Chondrocyte (in vitro differentiated cells): ENCODE data around the gene KLHL5. TPM values are rescaled to one million over a fixed set of nuclear protein-coding genes. Genes with fewer than 3 reads are reported as not detected.

ENCODE experiments used
- DNase-seq: peaks from one replicate; pipeline ENCODE4 v3.0.0; 2021; ENCODE audit warnings: mixed read lengths, low spot score
- H3K27ac Mint-ChIP-seq: one replicate; pipeline ENCODE4 v1.8.0; 2021; ENCODE audit warnings: mild to moderate bottlenecking, moderate library complexity, mixed read lengths; ENCODE audit not compliant: unreplicated experiment
- H3K27me3 Mint-ChIP-seq: 2 replicates; pipeline ENCODE4 v1.8.0; 2021; ENCODE audit warnings: low read depth, mixed read lengths
- H3K36me3 Mint-ChIP-seq: 2 replicates; pipeline ENCODE4 v1.8.0; 2021; ENCODE audit warnings: low read depth, mixed read lengths
- H3K4me1 Mint-ChIP-seq: 2 replicates; pipeline ENCODE4 v1.8.0; 2021; ENCODE audit warnings: low read depth, mild to moderate bottlenecking, mixed read lengths
- H3K4me3 Mint-ChIP-seq: one replicate; pipeline ENCODE4 v1.8.0; 2021; ENCODE audit warnings: mild to moderate bottlenecking, moderate library complexity, mixed read lengths; ENCODE audit not compliant: unreplicated experiment
- H3K9me3 Mint-ChIP-seq: 2 replicates; pipeline ENCODE4 v1.8.0; 2021; ENCODE audit warnings: low read depth, mixed read lengths
- CTCF ChIP-seq: fragments of 200-600 bp; sonication (generic); IDR thresholded peaks from 2 replicates; pipeline ENCODE4 v1.5.0; 2021; ENCODE audit warnings: antibody characterized with exemption, mild to moderate bottlenecking, moderate library complexity
- total RNA-seq: library from RNA; stranded (reverse); gene quantifications from 3 replicates; pipeline ENCODE4 v1.2.1, GENCODE V29; 2021

KLHL5 gene
- total RNA-seq, 1 donor from 2014 or later: 83.3 TPM

- Mint-ChIP-seq H3K27ac (no peak overlapping the region), H3K4me3 (no peak overlapping the region), H3K27me3 (no peaks in the 10 kb centered on the region), H3K9me3 (no peaks in the 10 kb centered on the region), H3K36me3 (no peaks in the 10 kb centered on the region), H3K4me1 (peaks cover 35% of the 10 kb centered on the region)
- DNase-seq: no peak
- no peak for TF ChIP-seq CTCF
Measured at GRCh38 chr4:39050590-39050989, 11.4 kb upstream of the KLHL5 start.

GRCh38 chr4:39051492-39051891, 10.5 kb upstream of the KLHL5 start:
- DNase-seq: no peak
- Mint-ChIP-seq H3K36me3 (no peaks in the 10 kb centered on the region), H3K4me1 (peaks cover 26% of the 10 kb centered on the region), H3K9me3 (no peaks in the 10 kb centered on the region), H3K27me3 (no peaks in the 10 kb centered on the region), H3K27ac (no peak overlapping the region), H3K4me3 (no peak overlapping the region)
- no peak for TF ChIP-seq CTCF

GRCh38 chr4:39053983-39054382, 8.0 kb upstream of the KLHL5 start:
- Mint-ChIP-seq H3K9me3 (no peaks in the 10 kb centered on the region), H3K4me1 (peaks cover 5% of the 10 kb centered on the region), H3K36me3 (no peaks in the 10 kb centered on the region), H3K27me3 (no peaks in the 10 kb centered on the region), H3K27ac (no peak overlapping the region), H3K4me3 (no peak overlapping the region)
- no peak for DNase-seq
- no peak for TF ChIP-seq CTCF

GRCh38 chr4:39054497-39054896, 7.5 kb upstream of the KLHL5 start:
- no peak for DNase-seq
- Mint-ChIP-seq H3K27me3 (no peaks in the 10 kb centered on the region), H3K9me3 (no peaks in the 10 kb centered on the region), H3K4me1 (peaks cover 5% of the 10 kb centered on the region), H3K4me3 (no peak overlapping the region), H3K36me3 (no peaks in the 10 kb centered on the region), H3K27ac (no peak overlapping the region)
- no peak for TF ChIP-seq CTCF

- DNase-seq: no peak
- Mint-ChIP-seq H3K9me3 (no peaks in the 10 kb centered on the region), H3K27me3 (no peaks in the 10 kb centered on the region), H3K27ac (no peak overlapping the region), H3K4me1 (peaks cover 5% of the 10 kb centered on the region), H3K36me3 (no peaks in the 10 kb centered on the region), H3K4me3 (no peak overlapping the region)
- no peak for TF ChIP-seq CTCF
Measured at GRCh38 chr4:39056023-39056422, 6.0 kb upstream of the KLHL5 start.
